Activated CD4-positive, alpha-beta T cell treated with anti-CD3 and anti-CD28 coated beads for 24 hours (primary cell): ENCODE results near the gene GNAQ.
"Not testable (repeated sequence)": the region's sequence is repeated elsewhere in the genome, so short reads cannot be mapped to it uniquely, and the experiment has no call there.

Experiments used
- DNase-seq, 2 donors: peaks; one replicate each; pipeline ENCODE4 v3.0.0-alpha.2; 2020; ENCODE audit warnings: low read depth in 2 of 2

The GNAQ gene

DNA sequence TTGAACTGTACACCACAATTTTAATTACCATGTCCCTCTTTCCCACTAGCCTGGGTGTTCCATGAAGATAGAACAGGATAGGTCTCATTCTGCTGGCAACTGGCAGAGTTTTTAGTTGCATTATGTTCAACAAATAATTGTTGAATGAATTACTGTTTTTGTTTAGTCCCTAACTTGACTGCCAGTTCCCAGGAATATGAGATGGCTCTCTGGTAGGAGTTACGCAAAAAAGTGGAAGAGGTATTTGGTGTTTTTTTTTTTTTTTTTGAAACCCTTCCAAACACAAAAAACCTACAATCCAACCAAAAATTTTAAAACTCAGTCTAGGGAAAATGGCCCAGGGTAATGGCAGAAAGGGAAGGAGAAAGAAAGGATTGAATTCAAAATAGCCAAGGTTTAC is 153.6 kb downstream of the GNAQ start:
- DNase-seq, result no peak

DNA sequence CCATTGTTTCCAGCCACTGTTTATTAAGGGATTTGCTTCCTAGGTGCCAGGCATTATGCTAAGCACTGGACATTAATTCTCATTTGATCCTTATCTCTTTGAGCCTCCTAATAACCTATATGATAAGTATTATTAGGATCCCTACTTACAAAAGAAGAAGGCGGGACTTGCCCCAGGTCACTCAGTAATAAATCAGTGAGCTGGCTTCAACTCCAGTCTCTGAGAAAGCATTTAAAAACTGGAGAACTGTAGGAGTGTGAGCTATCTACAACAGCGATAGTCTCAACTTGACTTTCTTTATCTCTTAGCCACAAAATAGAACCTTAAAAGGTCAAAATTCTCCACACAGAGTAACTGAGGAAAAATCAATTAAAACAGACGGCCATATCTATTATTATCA is 155.0 kb downstream of the GNAQ start:
- DNase-seq, result no peak

DNA sequence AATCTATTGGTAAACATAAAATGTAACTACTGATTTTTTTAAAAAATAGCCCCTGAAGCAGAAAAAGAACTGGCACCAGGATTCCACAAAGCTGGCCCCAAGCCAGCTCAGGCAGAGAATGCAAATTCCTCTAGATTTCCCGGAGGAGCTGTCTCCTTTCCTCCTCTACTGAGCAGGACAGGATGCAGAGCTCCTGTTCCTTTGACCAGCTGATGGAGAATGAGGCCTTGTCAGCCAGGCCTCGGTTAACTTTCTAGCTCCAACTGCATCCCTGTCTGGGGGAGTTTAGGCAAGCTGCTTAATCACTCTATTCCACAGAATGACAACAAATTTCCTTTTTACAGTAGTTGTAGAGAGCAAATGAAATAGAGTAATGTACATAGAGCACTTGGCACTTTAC is 155.5 kb downstream of the GNAQ start:
- DNase-seq, result no peak

DNA sequence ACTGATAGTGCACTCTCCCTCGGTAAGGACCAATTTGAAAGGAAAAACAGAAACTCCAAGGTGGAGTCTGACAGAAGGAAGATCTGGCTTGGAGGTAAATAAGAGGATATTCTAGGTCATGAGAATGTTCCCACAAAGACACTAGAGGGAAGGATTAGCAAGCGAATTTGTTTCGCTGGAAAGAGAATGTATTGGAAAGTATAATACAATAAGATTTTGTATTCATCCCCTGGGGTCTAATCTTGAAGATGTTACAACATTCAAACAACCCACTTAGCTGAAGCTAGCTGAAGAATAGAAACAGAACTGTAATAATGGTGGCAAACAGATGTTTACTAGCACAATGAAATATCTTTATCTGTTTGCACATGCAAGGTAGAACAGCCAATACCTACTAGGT is 158.7 kb downstream of the GNAQ start:
- DNase-seq, result no peak

DNA sequence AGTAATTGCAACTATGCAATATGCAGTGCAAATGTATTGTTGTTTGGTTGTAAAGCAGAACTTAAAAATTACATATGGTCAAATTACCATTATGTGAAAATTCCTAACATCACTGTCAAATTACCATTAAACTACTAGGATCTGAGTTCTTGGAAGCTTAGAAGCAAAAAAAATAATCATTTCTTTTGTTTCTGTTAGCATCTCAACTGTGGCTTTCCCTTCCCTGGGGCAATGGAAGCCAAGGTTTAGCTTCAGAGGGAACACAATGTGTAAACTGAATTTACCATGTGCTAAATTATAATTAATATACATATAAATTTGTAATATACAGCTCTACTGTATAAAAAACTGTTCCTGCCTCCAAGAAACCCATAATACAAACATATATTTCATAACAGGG is 159.4 kb downstream of the GNAQ start:
- no peak for DNase-seq

GRCh38 chr9:77871483-77871882 is 160.1 kb downstream of the GNAQ start:
- DNase-seq, result no peak

- DNase-seq, result no peak
These were observed 164.7 kb downstream of the GNAQ start for GRCh38 chr9:77866878-77867277.

DNA sequence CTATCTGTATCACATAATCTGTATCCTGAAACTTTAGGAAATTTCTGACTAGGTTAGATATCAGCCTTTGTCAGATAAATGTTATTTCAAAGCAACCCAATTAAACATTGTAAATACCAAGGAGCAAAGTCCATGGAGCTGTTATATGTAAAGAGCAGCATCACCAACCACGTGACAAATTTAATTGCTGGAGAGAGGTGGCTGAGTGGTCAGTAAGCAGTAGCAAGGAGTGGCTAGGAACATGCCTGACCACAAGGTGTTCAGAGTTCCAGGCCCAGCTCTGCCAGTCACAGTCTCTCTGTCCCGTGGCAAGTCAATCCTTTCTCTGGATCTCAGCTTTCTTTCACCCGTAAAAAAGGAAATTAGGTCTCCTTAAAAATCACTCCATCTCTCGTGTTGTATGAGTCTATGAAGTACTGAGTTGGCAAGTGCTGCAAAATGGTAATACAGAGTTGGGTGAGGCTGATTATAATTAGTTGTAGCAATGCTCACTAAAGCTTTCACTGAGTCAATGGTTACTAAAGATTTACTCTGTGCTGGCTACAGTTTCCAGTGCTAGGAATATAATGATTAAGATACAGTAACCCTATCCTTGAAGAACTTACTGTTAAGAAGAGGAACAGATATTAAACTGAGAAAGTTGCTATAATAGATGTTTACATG is 166.1 kb downstream of the GNAQ start:
- no peak for DNase-seq

GRCh38 chr9:77864211-77864889 is 167.3 kb downstream of the GNAQ start:
- no peak for DNase-seq

- not testable (repeated sequence) for DNase-seq
These were observed 168.0 kb downstream of the GNAQ start for GRCh38 chr9:77863638-77864037.

DNA sequence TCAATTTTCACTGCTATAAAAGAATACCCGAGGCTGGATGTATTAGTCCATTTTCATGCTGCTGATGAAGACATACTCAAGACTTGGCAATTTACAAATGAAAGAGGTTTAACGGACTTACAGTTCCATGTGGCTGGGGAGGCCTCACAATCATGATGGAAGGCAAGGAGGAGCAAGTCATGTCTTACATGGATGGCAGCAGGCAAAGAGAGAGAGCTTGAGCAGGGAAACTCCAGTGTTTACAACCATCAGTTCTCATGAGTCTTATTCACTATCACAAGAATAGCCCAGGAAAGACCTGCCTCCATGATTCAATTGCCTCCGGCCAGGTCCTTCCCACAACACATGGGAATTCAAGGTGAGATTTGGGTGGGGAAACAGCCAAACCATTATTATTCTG is 170.7 kb downstream of the GNAQ start:
- not testable (repeated sequence) for DNase-seq

DNA sequence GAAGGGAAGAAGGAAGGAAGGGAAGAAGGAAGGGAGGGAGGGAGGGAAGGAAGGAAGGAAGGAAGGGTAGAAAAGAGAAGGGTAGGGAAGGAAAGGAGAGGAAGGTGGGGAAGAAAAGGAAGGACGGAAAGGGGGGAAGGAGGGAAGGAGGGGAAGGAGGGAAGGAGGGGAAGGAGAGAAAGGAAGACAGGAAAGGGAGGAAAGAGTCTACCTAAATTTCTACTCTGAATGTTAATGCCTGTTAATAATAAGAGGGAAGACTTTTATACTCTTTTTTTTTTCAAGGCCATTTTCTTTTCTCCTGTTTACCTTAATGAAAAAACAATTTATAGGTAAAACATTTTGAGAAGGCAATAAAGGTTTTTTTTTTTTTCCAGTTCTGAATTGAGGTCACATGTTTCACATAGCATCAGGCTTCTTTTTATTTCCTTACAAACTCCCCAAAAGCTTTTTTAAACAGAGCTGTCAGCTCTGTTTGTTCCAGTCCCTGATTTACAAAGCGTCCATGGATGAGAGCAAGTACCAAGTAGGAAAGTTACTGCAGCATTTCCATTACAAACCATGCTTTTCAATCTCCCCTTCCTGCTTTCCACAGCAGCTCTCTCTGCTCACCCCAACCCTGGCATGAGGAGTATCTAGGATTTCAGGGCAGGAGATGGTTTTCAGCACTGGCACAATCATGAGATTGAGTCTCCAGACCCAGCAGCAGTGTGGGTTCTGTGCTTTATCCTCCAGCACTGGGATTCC is 173.9 kb downstream of the GNAQ start:
- no peak for DNase-seq

GRCh38 chr9:77856615-77857014 is 175.0 kb downstream of the GNAQ start:
- no peak for DNase-seq

DNA sequence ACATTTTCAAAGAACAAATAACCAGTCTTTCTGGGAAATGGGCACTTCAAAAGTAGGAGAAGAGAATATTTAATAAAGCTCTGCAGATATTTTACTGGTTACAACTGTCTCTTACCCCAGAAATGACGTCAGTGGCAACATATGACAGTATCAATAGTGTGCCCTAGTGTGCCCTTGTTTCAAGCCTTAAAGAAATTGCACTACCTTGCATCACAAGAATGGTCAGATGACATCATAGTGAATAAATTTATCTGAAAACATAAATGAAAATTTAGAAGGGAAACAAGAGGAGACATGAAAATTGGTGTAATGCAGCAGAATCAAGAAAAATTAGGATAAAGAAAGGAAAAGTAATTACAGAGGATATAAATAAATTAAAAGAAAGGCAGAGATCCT is 176.7 kb downstream of the GNAQ start:
- no peak for DNase-seq

GRCh38 chr9:77854258-77854915 is 177.2 kb downstream of the GNAQ start:
- DNase-seq, result no peak

GRCh38 chr9:77853716-77854115 is 177.9 kb downstream of the GNAQ start:
- no peak for DNase-seq

DNA sequence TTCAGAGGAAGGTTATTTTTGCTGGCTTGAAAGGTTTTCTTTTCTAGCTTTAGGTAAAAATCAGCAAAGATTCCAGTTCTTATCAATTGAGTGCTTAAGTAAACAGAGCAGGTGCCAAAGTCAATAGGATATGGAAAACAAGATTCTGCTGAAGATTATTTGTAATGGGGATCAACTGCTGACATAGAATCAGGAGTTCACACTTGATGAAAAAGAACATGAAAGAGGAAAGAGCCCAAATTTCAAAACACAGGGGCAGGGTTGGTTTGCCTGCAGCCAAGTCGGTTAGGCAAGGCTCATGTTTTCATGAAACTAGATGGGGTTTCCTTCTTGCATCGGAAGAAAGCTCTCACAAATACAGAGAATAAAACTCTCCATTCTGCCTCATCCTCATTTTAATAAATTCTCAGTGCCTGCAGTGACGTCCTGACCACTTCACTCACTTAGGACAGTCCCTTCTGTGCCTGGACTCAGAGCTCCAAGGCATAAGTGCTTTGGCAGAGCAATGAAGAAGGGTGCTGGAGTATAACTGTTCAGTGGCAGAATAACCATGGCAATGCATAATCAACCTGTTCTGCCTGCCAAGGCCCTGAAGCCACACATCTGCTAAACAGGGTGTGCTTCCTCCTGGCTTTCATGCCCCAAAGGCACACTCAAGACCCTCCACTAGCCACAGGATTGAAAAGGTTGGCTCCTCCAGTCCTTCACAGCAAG is 179.6 kb downstream of the GNAQ start:
- no peak for DNase-seq

GRCh38 chr9:77848897-77849296 is 182.7 kb downstream of the GNAQ start:
- DNase-seq, result no peak

GRCh38 chr9:77848404-77848803 is 183.2 kb downstream of the GNAQ start:
- no peak for DNase-seq

DNA sequence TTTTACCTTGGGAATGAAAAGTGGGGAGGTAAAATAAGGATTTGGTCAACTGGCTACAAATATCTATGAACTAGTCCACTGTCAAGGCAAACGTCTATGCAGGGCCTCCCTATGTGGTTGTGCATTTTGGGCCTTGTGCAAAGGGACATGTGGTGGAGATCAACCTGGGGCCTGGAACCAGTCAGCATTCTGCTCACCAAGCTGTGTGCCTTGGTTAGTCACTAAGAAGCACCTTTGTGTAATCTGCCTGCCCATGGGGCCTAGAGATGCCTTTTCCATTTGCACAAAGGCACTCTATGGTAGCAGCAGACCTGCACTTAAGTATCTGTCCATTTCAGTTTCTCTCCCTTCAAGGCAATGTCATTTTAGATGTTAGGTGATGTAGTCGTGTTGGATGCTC is 184.0 kb downstream of the GNAQ start:
- DNase-seq, result no peak

DNA sequence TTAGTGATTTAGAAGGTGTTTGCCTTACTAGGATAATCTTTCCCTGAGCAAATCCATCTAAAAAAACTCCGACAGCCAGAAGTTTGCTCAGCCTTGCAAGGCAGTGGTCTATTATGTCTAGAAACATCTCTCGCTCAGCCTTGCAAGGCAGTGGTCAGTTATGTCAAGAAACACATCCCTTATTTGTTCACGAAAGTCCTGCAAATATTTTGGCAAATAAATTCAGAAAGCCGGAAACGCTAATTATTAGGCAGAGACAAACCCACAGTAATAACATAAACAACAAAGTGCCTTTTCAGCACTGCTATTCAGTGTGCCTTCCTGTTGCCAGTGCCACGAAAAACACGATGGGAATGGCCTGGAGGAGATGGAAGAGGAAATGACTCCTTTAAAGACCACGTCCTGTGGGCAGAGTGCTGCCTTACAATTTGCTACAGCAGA is 184.5 kb downstream of the GNAQ start:
- DNase-seq, result no peak

DNA sequence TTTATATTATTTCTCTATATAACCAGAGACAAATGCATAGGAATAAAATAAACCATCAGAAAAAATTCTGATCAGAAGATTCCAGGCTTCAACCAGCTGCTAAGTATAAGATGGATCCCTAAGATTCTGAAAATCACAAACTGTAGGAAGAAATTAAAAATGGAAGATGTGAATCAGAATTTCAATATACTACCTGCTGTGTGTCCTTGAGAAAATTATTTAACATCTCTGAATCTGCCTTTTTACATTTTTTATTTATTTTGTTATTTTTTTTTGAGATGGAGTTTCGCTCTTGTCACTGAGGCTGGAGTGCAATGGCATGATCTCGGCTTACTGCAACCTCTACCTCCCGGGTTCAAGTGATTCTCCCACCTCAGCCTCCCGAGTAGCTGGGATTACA is 187.2 kb downstream of the GNAQ start:
- no peak for DNase-seq
